ENCODE data around the gene MYLK4.

DNA sequence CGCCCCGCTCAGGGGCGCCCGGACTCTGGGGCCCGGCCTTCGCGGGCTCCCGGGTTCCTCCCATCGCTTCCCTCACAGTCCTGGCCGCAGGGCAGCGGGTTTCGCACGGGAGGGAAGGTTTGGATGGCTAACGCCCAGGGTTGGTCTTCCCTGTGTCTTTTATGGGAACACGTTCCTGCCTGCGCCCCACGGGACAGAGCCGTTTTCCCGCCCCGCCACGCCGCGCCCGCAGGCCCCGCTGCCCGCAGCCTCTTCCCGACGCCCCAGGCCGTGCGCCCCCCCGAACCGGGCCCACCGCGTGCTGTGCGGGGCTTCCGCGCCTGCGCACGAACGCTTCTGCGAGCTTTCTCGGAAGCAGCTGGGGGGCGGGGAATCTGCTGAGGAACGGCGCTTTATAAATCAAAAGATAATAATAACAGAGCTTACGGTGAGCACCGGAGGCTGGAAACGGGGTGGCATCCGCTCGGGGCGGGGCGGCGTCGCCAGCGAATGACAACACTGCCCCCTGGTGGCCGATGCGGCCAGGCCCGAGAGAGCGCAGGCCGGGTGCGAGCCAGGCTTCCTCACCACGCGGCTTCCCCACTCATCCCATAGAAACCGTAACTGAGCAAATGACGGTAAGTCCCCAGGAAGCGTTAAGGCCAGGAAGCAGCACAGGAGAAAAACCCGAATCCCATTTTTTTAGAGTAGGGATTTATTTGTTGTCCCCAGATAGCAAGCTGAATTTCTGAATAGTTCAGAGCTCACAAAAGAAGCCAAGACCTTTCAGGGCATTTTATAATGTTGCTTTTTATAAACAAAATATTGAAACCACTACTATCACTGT is 116.4 kb downstream of the MYLK4 start:
- TF ChIP-seq, protein P1, sequence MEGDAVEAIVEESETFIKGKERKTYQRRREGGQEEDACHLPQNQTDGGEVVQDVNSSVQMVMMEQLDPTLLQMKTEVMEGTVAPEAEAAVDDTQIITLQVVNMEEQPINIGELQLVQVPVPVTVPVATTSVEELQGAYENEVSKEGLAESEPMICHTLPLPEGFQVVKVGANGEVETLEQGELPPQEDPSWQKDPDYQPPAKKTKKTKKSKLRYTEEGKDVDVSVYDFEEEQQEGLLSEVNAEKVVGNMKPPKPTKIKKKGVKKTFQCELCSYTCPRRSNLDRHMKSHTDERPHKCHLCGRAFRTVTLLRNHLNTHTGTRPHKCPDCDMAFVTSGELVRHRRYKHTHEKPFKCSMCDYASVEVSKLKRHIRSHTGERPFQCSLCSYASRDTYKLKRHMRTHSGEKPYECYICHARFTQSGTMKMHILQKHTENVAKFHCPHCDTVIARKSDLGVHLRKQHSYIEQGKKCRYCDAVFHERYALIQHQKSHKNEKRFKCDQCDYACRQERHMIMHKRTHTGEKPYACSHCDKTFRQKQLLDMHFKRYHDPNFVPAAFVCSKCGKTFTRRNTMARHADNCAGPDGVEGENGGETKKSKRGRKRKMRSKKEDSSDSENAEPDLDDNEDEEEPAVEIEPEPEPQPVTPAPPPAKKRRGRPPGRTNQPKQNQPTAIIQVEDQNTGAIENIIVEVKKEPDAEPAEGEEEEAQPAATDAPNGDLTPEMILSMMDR (conservative IDR thresholded peaks at IDR 0.05 in 1 of 2, IDR thresholded peaks at IDR 0.05 in 1 of 2; ENCODE audit: low read depth in 1 of 2, low read length in 2 of 2), result peak; percentile 88 to 91
- no peak for TF ChIP-seq EZH2 (IDR thresholded peaks at IDR 0.05; ENCODE audit: low read length, missing control alignments)
